Mesothelial cell of epicardium (in vitro differentiated cells): ENCODE measurements around the gene ARHGAP1. TPM values are rescaled to one million over a fixed set of nuclear protein-coding genes. Genes with fewer than 3 reads are reported as not detected.
"Not testable (repeated sequence)": the region's sequence is repeated elsewhere in the genome, so short reads cannot be mapped to it uniquely, and the experiment has no call there.

ENCODE experiments used
- DNase-seq, 2 experiments: peaks; one replicate each; pipeline ENCODE4 v3.0.0; 2021; ENCODE audit warnings: low spot score in 2 of 2; ENCODE audit not compliant: unreplicated experiment in 2 of 2
- H3K27ac Mint-ChIP-seq: 2 replicates; pipeline ENCODE4 v1.8.0; 2021; ENCODE audit warnings: mixed read lengths
- H3K27me3 Mint-ChIP-seq: 2 replicates; pipeline ENCODE4 v1.8.0; 2021; ENCODE audit warnings: low read depth, mixed read lengths
- H3K36me3 Mint-ChIP-seq: 2 replicates; pipeline ENCODE4 v1.8.0; 2021; ENCODE audit warnings: mixed read lengths
- H3K4me1 Mint-ChIP-seq: 2 replicates; pipeline ENCODE4 v1.8.0; 2021; ENCODE audit warnings: mixed read lengths
- H3K4me3 Mint-ChIP-seq: 2 replicates; pipeline ENCODE4 v1.8.0; 2021; ENCODE audit warnings: mild to moderate bottlenecking, moderate library complexity, mixed read lengths
- H3K9me3 Mint-ChIP-seq: 2 replicates; pipeline ENCODE4 v1.8.0; 2021; ENCODE audit warnings: mixed read lengths
- CTCF ChIP-seq: fragments of 200-600 bp; sonication (generic); IDR thresholded peaks from one replicate; pipeline ENCODE4 v1.5.0; 2021; ENCODE audit warnings: antibody characterized with exemption; ENCODE audit not compliant: unreplicated experiment
- total RNA-seq: library from RNA; stranded (reverse); gene quantifications from 3 replicates; pipeline ENCODE4 v1.2.1, GENCODE V29; 2021

ARHGAP1 gene
- total RNA-seq, 1 donor from 2014 or later, result 49.4 TPM

DNA sequence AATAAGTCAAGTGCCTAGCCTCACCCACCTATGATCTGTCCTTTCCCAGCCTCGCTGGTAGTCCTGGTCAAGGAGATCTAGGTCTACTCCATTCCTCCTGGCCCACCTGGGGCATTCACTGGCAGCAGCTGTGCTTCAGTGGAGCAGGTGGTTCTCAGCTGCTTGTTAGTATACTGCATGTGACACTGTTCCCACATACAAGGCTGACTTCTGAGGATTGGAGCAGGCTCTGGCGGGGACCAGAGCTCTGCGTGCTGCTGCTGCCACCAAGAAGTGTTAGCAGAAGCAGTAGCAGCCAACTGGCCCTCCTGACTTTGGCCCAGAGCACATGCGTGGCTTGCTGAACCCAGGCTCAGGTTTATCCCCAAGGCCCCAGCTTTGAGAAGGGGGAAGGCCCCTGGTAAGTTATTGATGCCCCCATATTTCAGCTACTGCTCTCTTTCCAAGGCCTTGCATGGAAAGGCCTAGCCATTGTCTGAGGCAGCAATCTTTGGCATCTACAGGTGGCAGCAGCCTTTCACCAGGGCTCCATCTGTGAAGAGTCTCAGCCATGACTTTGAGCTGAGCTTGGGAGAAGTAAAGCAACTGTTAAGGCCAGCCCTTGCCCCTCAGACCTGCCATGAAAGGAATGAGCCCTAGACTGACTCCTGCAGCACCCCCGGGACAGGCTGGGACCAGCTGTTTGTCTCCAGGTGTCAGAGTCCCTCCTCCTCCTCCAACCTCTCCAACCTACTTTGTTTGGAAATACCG, 26.5 kb downstream of the ARHGAP1 start:
- H3K4me1 Mint-ChIP-seq, result peaks cover 25% of the 10 kb centered on the region
- no peaks in the 10 kb centered on the region for H3K27me3 Mint-ChIP-seq
- no peaks in the 10 kb centered on the region for H3K9me3 Mint-ChIP-seq
- H3K4me3 Mint-ChIP-seq, result no peak overlapping the region
- TF ChIP-seq CTCF, result no peak
- peaks cover 22% of the 10 kb centered on the region for H3K36me3 Mint-ChIP-seq
- peak overlapping the region; percentile 92 for H3K27ac Mint-ChIP-seq
- DNase-seq, result no peak

- no peak for DNase-seq
- TF ChIP-seq CTCF, result no peak
- Mint-ChIP-seq H3K9me3 (no peaks in the 10 kb centered on the region), H3K36me3 (peaks cover 34% of the 10 kb centered on the region), H3K4me1 (peaks cover 25% of the 10 kb centered on the region), H3K27me3 (no peaks in the 10 kb centered on the region), H3K27ac (no peak overlapping the region), H3K4me3 (no peak overlapping the region)
Measured at GRCh38 chr11:46672381-46672839, 28.0 kb downstream of the ARHGAP1 start.

DNA sequence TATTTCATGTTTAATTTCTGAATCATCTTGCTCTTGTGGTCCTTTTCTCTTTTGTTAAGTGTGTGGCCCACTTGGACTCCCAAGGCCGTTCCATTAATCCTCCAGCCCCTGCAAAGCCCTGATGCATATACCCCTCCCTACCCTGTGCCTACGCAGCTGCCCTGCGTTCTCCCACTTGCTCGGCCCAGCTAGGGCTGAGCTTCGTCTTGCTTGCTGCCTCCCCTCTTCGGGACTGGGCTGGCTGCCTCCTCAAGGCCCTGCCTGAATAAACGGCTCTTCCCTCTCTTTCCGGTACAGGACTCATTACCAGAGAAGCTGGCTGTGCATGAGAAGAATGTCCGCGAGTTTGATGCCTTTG, 28.5 kb downstream of the ARHGAP1 start:
- Mint-ChIP-seq H3K9me3 (no peaks in the 10 kb centered on the region), H3K4me3 (no peak overlapping the region), H3K27me3 (no peaks in the 10 kb centered on the region), H3K4me1 (peaks cover 30% of the 10 kb centered on the region), H3K27ac (no peak overlapping the region), H3K36me3 (peaks cover 32% of the 10 kb centered on the region)
- DNase-seq, result no peak
- TF ChIP-seq CTCF, result no peak

DNA sequence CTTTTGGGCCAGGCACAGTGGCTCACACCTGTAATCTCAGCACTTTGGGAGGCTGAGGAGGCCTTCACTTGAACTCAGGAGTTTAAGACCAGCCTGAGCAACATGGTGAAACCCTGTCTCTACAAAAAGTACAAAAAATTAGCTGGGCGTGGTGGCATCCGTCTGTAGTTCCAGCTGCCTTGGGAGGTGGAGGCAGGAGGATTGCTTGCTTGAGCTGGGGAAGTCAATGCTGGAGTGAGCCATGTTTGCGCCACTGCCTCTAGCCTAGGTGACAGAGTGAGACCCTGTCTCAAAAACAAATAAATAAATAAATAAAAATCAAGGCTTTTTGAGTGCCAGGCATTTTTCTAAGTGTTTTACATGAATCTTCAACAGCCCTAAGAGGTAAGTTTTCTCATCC, 29.9 kb downstream of the ARHGAP1 start:
- H3K27me3 Mint-ChIP-seq, H3K4me3 Mint-ChIP-seq, H3K27ac Mint-ChIP-seq, H3K9me3 Mint-ChIP-seq, DNase-seq: not testable (repeated sequence)
- Mint-ChIP-seq H3K36me3 (peaks cover 38% of the 10 kb centered on the region), H3K4me1 (peaks cover 35% of the 10 kb centered on the region)

GRCh38 chr11:46669711-46670139, 30.7 kb downstream of the ARHGAP1 start:
- no peak overlapping the region for H3K4me3 Mint-ChIP-seq
- peaks cover 45% of the 10 kb centered on the region for H3K36me3 Mint-ChIP-seq
- DNase-seq, result no peak
- H3K9me3 Mint-ChIP-seq, result no peaks in the 10 kb centered on the region
- no peak for TF ChIP-seq CTCF
- peaks cover 27% of the 10 kb centered on the region for H3K4me1 Mint-ChIP-seq
- H3K27me3 Mint-ChIP-seq, result no peaks in the 10 kb centered on the region
- H3K27ac Mint-ChIP-seq, result no peak overlapping the region

DNA sequence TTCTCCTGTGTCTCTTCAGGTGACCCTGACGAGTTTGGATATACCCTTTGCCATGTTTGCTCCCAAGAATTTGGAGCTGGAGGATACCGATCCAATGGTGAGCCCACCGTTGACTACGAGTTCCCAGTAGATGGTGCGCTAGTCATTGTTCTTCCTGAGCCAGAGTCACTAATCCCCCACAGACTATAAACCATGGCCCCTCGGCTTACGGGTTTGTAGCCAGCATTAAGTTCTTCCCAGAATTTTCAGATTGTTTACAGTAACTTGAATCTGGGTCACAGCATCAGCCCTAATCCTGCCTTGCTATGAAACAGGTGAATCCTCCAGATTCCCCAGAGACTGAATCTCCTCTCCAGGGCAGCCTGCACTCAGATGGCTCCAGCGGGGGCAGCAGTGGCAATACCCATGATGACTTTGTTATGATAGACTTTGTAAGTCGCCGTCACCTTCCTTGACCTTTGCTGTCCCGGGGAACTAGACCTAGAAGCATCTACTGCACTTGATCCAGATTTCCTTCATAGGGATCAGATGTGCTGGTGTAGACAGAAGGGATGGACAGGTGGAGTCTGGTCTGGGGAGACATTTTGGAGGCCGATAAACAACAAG, 31.8 kb downstream of the ARHGAP1 start:
- H3K36me3 Mint-ChIP-seq, result peaks cover 46% of the 10 kb centered on the region
- no peak for TF ChIP-seq CTCF

More for the DNA sequence above, 31.8 kb downstream of the ARHGAP1 start:
- Mint-ChIP-seq H3K4me1 (peaks cover 22% of the 10 kb centered on the region), H3K27me3 (no peaks in the 10 kb centered on the region), H3K9me3 (no peaks in the 10 kb centered on the region), H3K27ac (no peak overlapping the region), H3K4me3 (no peak overlapping the region)
- DNase-seq, result no peak
